ENCODE results near the gene NMRAL1.

DNA sequence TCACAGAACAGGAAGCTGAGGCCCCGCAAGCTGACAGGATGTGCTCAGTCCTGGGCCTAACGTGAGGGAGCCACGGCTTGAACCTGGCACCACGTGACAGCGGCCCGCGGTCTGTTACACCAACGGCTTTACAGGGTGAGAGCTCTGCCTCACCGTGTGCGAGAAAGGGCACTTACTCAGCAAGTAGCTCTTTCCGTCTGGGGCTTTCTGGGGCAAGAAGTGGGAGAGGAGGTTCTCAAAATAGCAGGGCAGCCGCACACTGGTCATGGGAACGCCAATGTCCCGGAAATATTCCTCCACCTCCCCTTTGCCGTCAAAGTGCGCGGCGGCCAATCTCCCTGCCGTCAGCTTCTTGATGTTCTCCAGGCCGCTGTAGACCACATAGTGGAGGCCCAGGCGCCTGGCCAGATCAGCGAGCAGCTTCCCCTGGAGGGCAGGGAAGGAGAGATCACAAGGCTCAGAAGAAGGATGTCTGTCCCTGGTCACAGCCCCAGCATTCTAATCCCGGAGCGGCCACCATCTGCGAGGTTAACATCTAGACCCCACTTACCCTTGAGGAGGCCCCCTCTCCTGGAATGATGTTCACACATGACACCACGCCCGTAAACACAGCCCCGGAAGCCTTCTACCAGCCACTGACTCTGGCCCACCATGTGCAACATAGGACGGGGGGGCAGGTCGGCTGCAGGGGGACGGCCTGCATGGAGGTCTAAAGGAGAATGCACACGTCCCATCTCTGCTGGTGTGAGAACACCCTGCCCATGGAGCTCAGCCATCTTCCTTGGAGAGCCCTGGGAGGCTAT lies 8.2 kb downstream of the NMRAL1 start:
- TF ChIP-seq, protein P1, sequence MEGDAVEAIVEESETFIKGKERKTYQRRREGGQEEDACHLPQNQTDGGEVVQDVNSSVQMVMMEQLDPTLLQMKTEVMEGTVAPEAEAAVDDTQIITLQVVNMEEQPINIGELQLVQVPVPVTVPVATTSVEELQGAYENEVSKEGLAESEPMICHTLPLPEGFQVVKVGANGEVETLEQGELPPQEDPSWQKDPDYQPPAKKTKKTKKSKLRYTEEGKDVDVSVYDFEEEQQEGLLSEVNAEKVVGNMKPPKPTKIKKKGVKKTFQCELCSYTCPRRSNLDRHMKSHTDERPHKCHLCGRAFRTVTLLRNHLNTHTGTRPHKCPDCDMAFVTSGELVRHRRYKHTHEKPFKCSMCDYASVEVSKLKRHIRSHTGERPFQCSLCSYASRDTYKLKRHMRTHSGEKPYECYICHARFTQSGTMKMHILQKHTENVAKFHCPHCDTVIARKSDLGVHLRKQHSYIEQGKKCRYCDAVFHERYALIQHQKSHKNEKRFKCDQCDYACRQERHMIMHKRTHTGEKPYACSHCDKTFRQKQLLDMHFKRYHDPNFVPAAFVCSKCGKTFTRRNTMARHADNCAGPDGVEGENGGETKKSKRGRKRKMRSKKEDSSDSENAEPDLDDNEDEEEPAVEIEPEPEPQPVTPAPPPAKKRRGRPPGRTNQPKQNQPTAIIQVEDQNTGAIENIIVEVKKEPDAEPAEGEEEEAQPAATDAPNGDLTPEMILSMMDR (IDR thresholded peaks at IDR 0.05) = no peak
- TF ChIP-seq POLR2A (IDR thresholded peaks at IDR 0.05) = no peak

Data from Peyer's patch (tissue), 4 donors.